ENCODE measurements around the gene BRINP1.
"Not testable (repeated sequence)": the region's sequence is repeated elsewhere in the genome, so short reads cannot be mapped to it uniquely, and the experiment has no call there.

The BRINP1 gene

GRCh38 chr9:119185298-119185697 is 183.9 kb downstream of the BRINP1 start:
- DNase-seq (ENCODE audit: low spot score) = no peak

GRCh38 chr9:119184265-119184936 is 184.8 kb downstream of the BRINP1 start:
- DNase-seq (ENCODE audit: low spot score) = no peak

- no peak for DNase-seq (ENCODE audit: low spot score)
These were observed 187.7 kb downstream of the BRINP1 start for GRCh38 chr9:119181561-119181960.

- DNase-seq (ENCODE audit: low spot score) = no peak
These were observed 188.3 kb downstream of the BRINP1 start for GRCh38 chr9:119180897-119181296.

GRCh38 chr9:119179701-119180100 is 189.5 kb downstream of the BRINP1 start:
- DNase-seq (ENCODE audit: low spot score) = no peak

- DNase-seq (ENCODE audit: low spot score) = no peak
These were observed 192.0 kb downstream of the BRINP1 start for GRCh38 chr9:119177196-119177595.

GRCh38 chr9:119175581-119175980 is 193.7 kb downstream of the BRINP1 start:
- DNase-seq (ENCODE audit: low spot score) = no peak

- not testable (repeated sequence) for DNase-seq (ENCODE audit: low spot score)
These were observed 200.0 kb downstream of the BRINP1 start for GRCh38 chr9:119169222-119169621.

- no peak for DNase-seq (ENCODE audit: low spot score)
These were observed 201.4 kb downstream of the BRINP1 start for GRCh38 chr9:119167876-119168275.

- no peak for DNase-seq (ENCODE audit: low spot score)
These were observed 202.0 kb downstream of the BRINP1 start for GRCh38 chr9:119167267-119167666.

GRCh38 chr9:119166096-119166495 is 203.1 kb downstream of the BRINP1 start:
- no peak for DNase-seq (ENCODE audit: low spot score)

- no peak for DNase-seq (ENCODE audit: low spot score)
These were observed 204.1 kb downstream of the BRINP1 start for GRCh38 chr9:119165131-119165530.

- DNase-seq (ENCODE audit: low spot score) = no peak
These were observed 204.5 kb downstream of the BRINP1 start for GRCh38 chr9:119164716-119165115.

- no peak for DNase-seq (ENCODE audit: low spot score)
These were observed 208.7 kb downstream of the BRINP1 start for GRCh38 chr9:119160551-119160950.

- DNase-seq (ENCODE audit: low spot score) = no peak
These were observed 209.8 kb downstream of the BRINP1 start for GRCh38 chr9:119159386-119159785.

- no peak for DNase-seq (ENCODE audit: low spot score)
These were observed 212.0 kb downstream of the BRINP1 start for GRCh38 chr9:119157196-119157595.

GRCh38 chr9:119156354-119156753 is 212.9 kb downstream of the BRINP1 start:
- DNase-seq (ENCODE audit: low spot score) = no peak

- DNase-seq (ENCODE audit: low spot score) = no peak
These were observed 214.7 kb downstream of the BRINP1 start for GRCh38 chr9:119154527-119154926.

GRCh38 chr9:119153402-119153801 is 215.8 kb downstream of the BRINP1 start:
- no peak for DNase-seq (ENCODE audit: low spot score)

- DNase-seq (ENCODE audit: low spot score) = no peak
These were observed 220.4 kb downstream of the BRINP1 start for GRCh38 chr9:119148855-119149254.

- no peak for DNase-seq (ENCODE audit: low spot score)
These were observed 231.8 kb downstream of the BRINP1 start for GRCh38 chr9:119137479-119137878.

- no peak for DNase-seq (ENCODE audit: low spot score)
These were observed 243.2 kb downstream of the BRINP1 start for GRCh38 chr9:119126040-119126439.

- DNase-seq (ENCODE audit: low spot score) = no peak
These were observed 247.3 kb downstream of the BRINP1 start for GRCh38 chr9:119121899-119122298.

GRCh38 chr9:119117409-119117808 is 251.8 kb downstream of the BRINP1 start:
- DNase-seq (ENCODE audit: low spot score) = no peak
